Peyer's patch (tissue), 4 donors: ENCODE measurements around the gene ATP1B1. TPM values are rescaled to one million over a fixed set of nuclear protein-coding genes. Genes with fewer than 3 reads are reported as not detected.

Experiments used
- DNase-seq, 3 donors: peaks; one replicate each; pipeline ENCODE4 v3.0.0-alpha.2; 2017 to 2019
- H3K27ac ChIP-seq, 4 donors: fragments of 200-600 bp; sonication (generic); one replicate each; pipeline ENCODE4 v1.5.1; 2016 to 2019
- H3K27me3 ChIP-seq, 2 donors: fragments of 200-600 bp; sonication (generic); one replicate each; pipeline ENCODE4 v1.5.1; 2019
- H3K36me3 ChIP-seq, 3 donors: fragments of 200-600 bp; sonication (generic); one replicate each; pipeline ENCODE4 v1.5.1; 2016 to 2019
- H3K4me1 ChIP-seq, 4 donors: fragments of 200-600 bp; sonication (generic); one replicate each; pipeline ENCODE4 v1.5.1; 2016 to 2019
- H3K4me3 ChIP-seq, 4 donors: fragments of 200-600 bp; sonication (generic); 1 replicate in 3 of 4; 2 replicates in 1 of 4; pipeline ENCODE4 v1.5.1; 2016 to 2019; ENCODE audit warnings: mild to moderate bottlenecking in 1 of 4
- H3K9me3 ChIP-seq, 4 donors: fragments of 200-600 bp; sonication (generic); one replicate each; pipeline ENCODE4 v1.5.1; 2016 to 2019; ENCODE audit warnings: mild to moderate bottlenecking in 1 of 4
- POLR2A ChIP-seq, 2 donors: fragments of 450-650 bp; IDR thresholded peaks; one replicate each; pipeline ENCODE4 v1.5.1; 2017; ENCODE audit warnings: antibody characterized with exemption in 2 of 2, mild to moderate bottlenecking in 2 of 2, moderate library complexity in 2 of 2
- total RNA-seq, 4 donors: library from RNA; depleted of rRNA; stranded (reverse); fragments of >200 nt; gene quantifications; one replicate each; pipeline ENCODE4 v1.1.0, GENCODE V29; 2016
- TF ChIP-seq, protein P1 (sequence below), 6 experiments: fragments of 450-650 bp in 4 of 6; fragments of 200-600 bp in 2 of 6; sonication (generic) in 1 of 6; IDR thresholded peaks; one replicate each; pipeline ENCODE4 v1.5.1; 2017 to 2019; ENCODE audit warnings: antibody characterized with exemption in 6 of 6, mild to moderate bottlenecking in 3 of 6, moderate library complexity in 1 of 6

Gene ATP1B1
- total RNA-seq, 4 donors from 2014 or later: 70.1 to 659 (median 499) TPM

- Histone ChIP-seq H3K4me1 (no peaks in the 10 kb centered on the region), H3K9me3 (no peaks in the 10 kb centered on the region), H3K27ac (peak overlapping the region in 1 of 4 donors; percentile 27), H3K4me3 (no peak overlapping the region), H3K27me3 (no peaks in the 10 kb centered on the region), H3K36me3 (no peaks in the 10 kb centered on the region)
- no peak for DNase-seq
- TF ChIP-seq, protein P1, sequence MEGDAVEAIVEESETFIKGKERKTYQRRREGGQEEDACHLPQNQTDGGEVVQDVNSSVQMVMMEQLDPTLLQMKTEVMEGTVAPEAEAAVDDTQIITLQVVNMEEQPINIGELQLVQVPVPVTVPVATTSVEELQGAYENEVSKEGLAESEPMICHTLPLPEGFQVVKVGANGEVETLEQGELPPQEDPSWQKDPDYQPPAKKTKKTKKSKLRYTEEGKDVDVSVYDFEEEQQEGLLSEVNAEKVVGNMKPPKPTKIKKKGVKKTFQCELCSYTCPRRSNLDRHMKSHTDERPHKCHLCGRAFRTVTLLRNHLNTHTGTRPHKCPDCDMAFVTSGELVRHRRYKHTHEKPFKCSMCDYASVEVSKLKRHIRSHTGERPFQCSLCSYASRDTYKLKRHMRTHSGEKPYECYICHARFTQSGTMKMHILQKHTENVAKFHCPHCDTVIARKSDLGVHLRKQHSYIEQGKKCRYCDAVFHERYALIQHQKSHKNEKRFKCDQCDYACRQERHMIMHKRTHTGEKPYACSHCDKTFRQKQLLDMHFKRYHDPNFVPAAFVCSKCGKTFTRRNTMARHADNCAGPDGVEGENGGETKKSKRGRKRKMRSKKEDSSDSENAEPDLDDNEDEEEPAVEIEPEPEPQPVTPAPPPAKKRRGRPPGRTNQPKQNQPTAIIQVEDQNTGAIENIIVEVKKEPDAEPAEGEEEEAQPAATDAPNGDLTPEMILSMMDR (IDR thresholded peaks at IDR 0.05): no peak
- TF ChIP-seq POLR2A (IDR thresholded peaks at IDR 0.05): no peak
Measured at GRCh38 chr1:169143346-169143745, 36.9 kb downstream of the ATP1B1 start.

GRCh38 chr1:169143984-169144383, 37.5 kb downstream of the ATP1B1 start:
- H3K9me3 ChIP-seq: no peaks in the 10 kb centered on the region
- no peaks in the 10 kb centered on the region for H3K27me3 ChIP-seq
- H3K4me1 ChIP-seq: peaks cover 0 to 1% (median 0%) of the 10 kb centered on the region in 4 donors
- no peaks in the 10 kb centered on the region for H3K36me3 ChIP-seq
- no peak for TF ChIP-seq POLR2A (IDR thresholded peaks at IDR 0.05)
- TF ChIP-seq, protein P1 (IDR thresholded peaks at IDR 0.05): no peak
- peak overlapping the region in 1 of 4 donors; percentile 69 for H3K27ac ChIP-seq
- no peak for DNase-seq
- no peak overlapping the region for H3K4me3 ChIP-seq

GRCh38 chr1:169144941-169145626, 38.6 kb downstream of the ATP1B1 start:
- Histone ChIP-seq H3K27ac (peak overlapping the region in 3 of 4 donors; percentile 5 to 69 (median 48)), H3K4me3 (peak overlapping the region in 1 of 4 donors; percentile 37), H3K4me1 (peaks cover 0 to 12% (median 0%) of the 10 kb centered on the region in 4 donors), H3K36me3 (no peaks in the 10 kb centered on the region), H3K9me3 (no peaks in the 10 kb centered on the region), H3K27me3 (no peaks in the 10 kb centered on the region)
- TF ChIP-seq POLR2A (IDR thresholded peaks at IDR 0.05): no peak
- TF ChIP-seq, protein P1 (IDR thresholded peaks at IDR 0.05): no peak
- no peak for DNase-seq

DNA sequence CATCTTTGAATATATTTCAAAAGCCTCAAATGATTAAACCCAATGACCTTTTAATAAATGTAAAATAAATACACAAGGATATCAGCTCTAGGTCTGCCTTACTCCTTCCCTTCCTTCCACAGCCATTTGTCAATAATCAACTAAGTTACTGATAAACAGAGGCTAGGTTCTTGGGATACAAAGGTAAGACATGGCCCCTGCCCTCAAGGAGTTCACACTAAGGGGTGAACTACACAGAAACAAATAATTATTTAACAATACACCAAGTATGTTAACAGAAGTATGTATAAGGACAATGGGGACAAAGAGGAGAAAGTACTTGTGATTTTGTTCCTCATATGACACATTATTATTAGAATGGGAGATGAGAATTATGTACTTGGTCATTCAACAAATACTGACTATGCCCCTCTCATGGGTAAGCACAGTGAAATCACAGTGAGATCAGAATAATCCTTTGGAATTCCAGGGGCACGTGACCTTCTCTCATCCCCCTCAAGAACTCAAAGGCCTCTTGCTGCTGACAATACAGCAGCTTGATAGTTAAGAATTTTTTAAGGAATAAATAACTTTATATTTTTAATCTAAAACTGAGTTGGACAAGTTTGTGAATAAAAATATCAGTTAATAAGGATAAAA, 40.2 kb downstream of the ATP1B1 start:
- H3K4me1 ChIP-seq: peaks cover 0 to 26% (median 0%) of the 10 kb centered on the region in 4 donors
- H3K27me3 ChIP-seq: no peaks in the 10 kb centered on the region
- no peak for DNase-seq
- no peaks in the 10 kb centered on the region for H3K36me3 ChIP-seq
- H3K4me3 ChIP-seq: no peak overlapping the region
- no peak for TF ChIP-seq POLR2A (IDR thresholded peaks at IDR 0.05)
- TF ChIP-seq, protein P1 (IDR thresholded peaks at IDR 0.05): no peak
- H3K27ac ChIP-seq: peak overlapping the region in 1 of 4 donors; percentile 69
- H3K9me3 ChIP-seq: no peaks in the 10 kb centered on the region

GRCh38 chr1:169148472-169149252, 42.2 kb downstream of the ATP1B1 start:
- TF ChIP-seq POLR2A (IDR thresholded peaks at IDR 0.05): no peak
- TF ChIP-seq, protein P1 (IDR thresholded peaks at IDR 0.05): no peak
- H3K36me3 ChIP-seq: no peaks in the 10 kb centered on the region
- H3K4me1 ChIP-seq: peaks cover 0 to 28% (median 0%) of the 10 kb centered on the region in 4 donors
- no peaks in the 10 kb centered on the region for H3K27me3 ChIP-seq
- DNase-seq: peak in 1 of 3 donors; percentile 66
- H3K4me3 ChIP-seq: no peak overlapping the region
- peak overlapping the region in 3 of 4 donors; percentile 34 to 74 (median 65) for H3K27ac ChIP-seq
- no peaks in the 10 kb centered on the region for H3K9me3 ChIP-seq
